Stimulated activated CD8-positive, alpha-beta memory T cell treated with anti-CD3 and anti-CD28 coated beads, Interleukin-12 subunit alpha, Interleukin-12 subunit beta, amount 100 ng/mL, for 4 hours (primary cell): Measurements from ENCODE around the gene PLA2G6.

Experiments used
- DNase-seq: peaks from one replicate; pipeline ENCODE4 v3.0.0-alpha.2; 2020; ENCODE audit warnings: low read depth

PLA2G6 gene

GRCh38 chr22:38110863-38111852 is 70.5 kb downstream of the PLA2G6 start:
- no peak for DNase-seq

GRCh38 chr22:38110008-38110862 is 71.4 kb downstream of the PLA2G6 start, which contains the start of gene BAIAP2L2:
TSS of gene BAIAP2L2 (minus strand) at chr22:38110684. CDS start at chr22:38110525, 159 bp downstream.
- no peak for DNase-seq

- no peak for DNase-seq
Measured at GRCh38 chr22:38109371-38110001, 72.1 kb downstream of the PLA2G6 start.

- DNase-seq, result no peak
Measured at GRCh38 chr22:38108561-38109319, 72.9 kb downstream of the PLA2G6 start.

- no peak for DNase-seq
Measured at GRCh38 chr22:38107692-38108515, 73.7 kb downstream of the PLA2G6 start.

- DNase-seq, result no peak
Measured at GRCh38 chr22:38106814-38107578, 74.6 kb downstream of the PLA2G6 start.

- DNase-seq, result no peak
Measured at GRCh38 chr22:38104084-38104483, 77.5 kb downstream of the PLA2G6 start.

GRCh38 chr22:38103641-38104040 is 78.0 kb downstream of the PLA2G6 start:
- no peak for DNase-seq

GRCh38 chr22:38098410-38099249 is 83.0 kb downstream of the PLA2G6 start:
- DNase-seq, result no peak

GRCh38 chr22:38097557-38098409 is 83.8 kb downstream of the PLA2G6 start:
- no peak for DNase-seq

- no peak for DNase-seq
Measured at GRCh38 chr22:38097058-38097457, 84.6 kb downstream of the PLA2G6 start.

- no peak for DNase-seq
Measured at GRCh38 chr22:38089474-38089851, 92.2 kb downstream of the PLA2G6 start.

- DNase-seq, result no peak
Measured at GRCh38 chr22:38088629-38089473, 92.8 kb downstream of the PLA2G6 start.

GRCh38 chr22:38087855-38088254 is 93.8 kb downstream of the PLA2G6 start:
- no peak for DNase-seq

GRCh38 chr22:38086942-38087341 is 94.7 kb downstream of the PLA2G6 start:
- DNase-seq, result no peak

- no peak for DNase-seq
Measured at GRCh38 chr22:38086001-38086845, 95.4 kb downstream of the PLA2G6 start.
